ENCODE measurements around the gene ELK1. TPM values are rescaled to one million over a fixed set of nuclear protein-coding genes. Genes with fewer than 3 reads are reported as not detected.
"Not testable (repeated sequence)": the region's sequence is repeated elsewhere in the genome, so short reads cannot be mapped to it uniquely, and the experiment has no call there.

Gene ELK1, protein sequence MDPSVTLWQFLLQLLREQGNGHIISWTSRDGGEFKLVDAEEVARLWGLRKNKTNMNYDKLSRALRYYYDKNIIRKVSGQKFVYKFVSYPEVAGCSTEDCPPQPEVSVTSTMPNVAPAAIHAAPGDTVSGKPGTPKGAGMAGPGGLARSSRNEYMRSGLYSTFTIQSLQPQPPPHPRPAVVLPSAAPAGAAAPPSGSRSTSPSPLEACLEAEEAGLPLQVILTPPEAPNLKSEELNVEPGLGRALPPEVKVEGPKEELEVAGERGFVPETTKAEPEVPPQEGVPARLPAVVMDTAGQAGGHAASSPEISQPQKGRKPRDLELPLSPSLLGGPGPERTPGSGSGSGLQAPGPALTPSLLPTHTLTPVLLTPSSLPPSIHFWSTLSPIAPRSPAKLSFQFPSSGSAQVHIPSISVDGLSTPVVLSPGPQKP
- polyA plus RNA-seq = 22.4 TPM
- long read RNA-seq, donor 1, partial matches to known transcripts = 0 of 4 reads
- long read RNA-seq, donor 1, other reads (novel, unspliced or antisense) = 0 of 4 reads
- long read RNA-seq, donor 2, partial matches to known transcripts = 0 of 5 reads
- long read RNA-seq, donor 2, other reads (novel, unspliced or antisense) = 0 of 5 reads
- long read RNA-seq, donor 3, partial matches to known transcripts = 12 of 14 reads
- long read RNA-seq, donor 3, other reads (novel, unspliced or antisense) = 0 of 14 reads
- long read RNA-seq, donor 4, partial matches to known transcripts = 0 of 1 reads
- long read RNA-seq, donor 4, other reads (novel, unspliced or antisense) = 0 of 1 reads
- long read RNA-seq, donor 5, partial matches to known transcripts = 0 of 2 reads
- long read RNA-seq, donor 5, other reads (novel, unspliced or antisense) = 0 of 2 reads
- long read RNA-seq, donor 6, partial matches to known transcripts = 6 of 11 reads
- long read RNA-seq, donor 6, other reads (novel, unspliced or antisense) = 0 of 11 reads
- long read RNA-seq, donor 7 = 0 reads
- long read RNA-seq, donor 8, partial matches to known transcripts = 0 of 2 reads
- long read RNA-seq, donor 8, other reads (novel, unspliced or antisense) = 0 of 2 reads
- long read RNA-seq, donor 9, partial matches to known transcripts = 0 of 1 reads
- long read RNA-seq, donor 9, other reads (novel, unspliced or antisense) = 0 of 1 reads
- long read RNA-seq, donor 10, partial matches to known transcripts = 5 of 7 reads
- long read RNA-seq, donor 10, other reads (novel, unspliced or antisense) = 0 of 7 reads
- long read RNA-seq, donor 11, partial matches to known transcripts = 0 of 4 reads
- long read RNA-seq, donor 11, other reads (novel, unspliced or antisense) = 0 of 4 reads

DNA sequence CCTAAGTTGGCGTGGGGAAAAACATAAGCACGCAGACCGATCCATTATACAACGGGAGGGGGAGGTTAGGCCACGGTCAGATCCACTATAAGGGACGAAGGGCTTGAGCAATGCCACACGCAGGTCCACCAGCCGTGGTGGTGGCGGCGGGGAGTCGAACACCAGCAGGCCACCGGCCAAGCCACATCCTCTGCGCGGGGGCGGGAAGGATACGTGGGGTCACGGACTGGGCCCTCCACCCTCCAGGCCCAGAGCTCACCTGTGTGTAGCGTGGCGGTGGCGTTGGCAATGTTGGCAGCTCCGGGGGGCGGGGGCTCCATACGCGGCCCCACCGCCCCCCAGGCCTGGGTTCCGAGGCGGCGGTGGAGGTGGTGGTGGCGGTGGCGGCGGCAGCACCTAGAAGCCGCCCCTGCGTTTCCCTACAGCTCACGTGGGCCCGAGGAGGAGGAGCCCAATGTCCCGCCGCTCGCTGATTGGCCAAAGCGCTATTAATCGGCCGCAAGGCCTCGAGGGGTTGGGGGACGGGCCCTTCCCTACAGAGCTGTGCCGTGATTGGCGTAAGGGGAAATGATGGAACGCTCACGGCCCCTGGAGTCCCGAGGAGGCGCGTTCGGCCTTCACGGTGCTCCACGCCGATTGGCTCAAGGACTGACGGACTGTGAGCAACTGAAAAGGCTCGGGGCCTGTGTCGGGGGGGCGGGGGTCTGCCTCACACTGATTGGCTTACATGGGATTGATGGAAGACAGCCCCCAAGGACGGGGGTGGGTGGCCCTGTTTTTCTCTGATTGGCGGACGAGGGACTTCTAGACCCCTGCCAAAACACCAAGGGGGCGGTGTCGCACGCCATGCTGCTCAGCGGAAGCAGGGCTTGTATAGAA lies at the start of gene ELK1:
ELK1 (minus strand) TSS at position 400 of the 879 bp plus-strand sequence. CDS start 9,122 bp downstream, outside the sequence.
- WGBS (ENCODE audit: insufficient coverage, low lambda C conversion rate) = no CpG with 5 or more reads among the region's 65 CpGs
- H3K4me3 ChIP-seq (ENCODE audit: low read length) = peak within 1 kb of the TSS; percentile 90
- no peaks in the 10 kb centered on the region for H3K27me3 ChIP-seq (ENCODE audit: control insufficient read depth, insufficient read depth, low read length)
- peaks cover 17% of the 10 kb centered on the region for H3K36me3 ChIP-seq (ENCODE audit: control insufficient read depth, insufficient read depth, low read length)
- DNase-seq = peak; percentile 96 to 97
- H3K4me1 ChIP-seq (ENCODE audit: control insufficient read depth, insufficient read depth, low read length) = peaks cover 14% of the 10 kb centered on the region
- H3K9me3 ChIP-seq (ENCODE audit: control insufficient read depth, low read depth, low read length) = no peaks in the 10 kb centered on the region
- H3K27ac ChIP-seq (ENCODE audit: low read length) = peak within 1 kb of the TSS; percentile 86

DNA sequence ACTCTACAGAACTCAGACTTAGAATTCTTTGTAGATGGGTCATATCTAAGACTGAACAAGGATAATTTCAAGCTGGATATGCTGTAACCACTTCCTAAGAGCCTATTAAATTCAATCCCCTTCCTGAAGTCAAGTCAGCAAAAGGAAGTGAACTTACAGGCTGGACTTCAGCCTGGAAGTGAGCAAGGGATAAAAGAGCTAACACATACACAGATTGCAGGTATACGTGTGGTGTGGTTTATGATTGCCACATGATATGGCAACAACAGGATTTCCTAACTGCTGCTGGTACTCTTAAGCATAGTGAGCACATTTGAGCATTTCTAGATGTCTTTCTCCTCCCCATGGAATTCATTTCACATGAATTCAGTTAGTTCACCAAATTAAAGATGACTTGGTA lies 46.8 kb upstream of the ELK1 start:
- H3K9me3 ChIP-seq (ENCODE audit: control insufficient read depth, low read depth, low read length) = peaks cover 2% of the 10 kb centered on the region
- no peak overlapping the region for H3K4me3 ChIP-seq (ENCODE audit: low read length)
- peak; percentile 72 to 77 for DNase-seq
- H3K27ac ChIP-seq (ENCODE audit: low read length) = peak overlapping the region; percentile 64
- WGBS (ENCODE audit: insufficient coverage, low lambda C conversion rate) = no CpG with 5 or more reads among the region's 1 CpG
- H3K27me3 ChIP-seq (ENCODE audit: control insufficient read depth, insufficient read depth, low read length) = no peaks in the 10 kb centered on the region
- H3K4me1 ChIP-seq (ENCODE audit: control insufficient read depth, insufficient read depth, low read length) = no peaks in the 10 kb centered on the region
- no peaks in the 10 kb centered on the region for H3K36me3 ChIP-seq (ENCODE audit: control insufficient read depth, insufficient read depth, low read length)

DNA sequence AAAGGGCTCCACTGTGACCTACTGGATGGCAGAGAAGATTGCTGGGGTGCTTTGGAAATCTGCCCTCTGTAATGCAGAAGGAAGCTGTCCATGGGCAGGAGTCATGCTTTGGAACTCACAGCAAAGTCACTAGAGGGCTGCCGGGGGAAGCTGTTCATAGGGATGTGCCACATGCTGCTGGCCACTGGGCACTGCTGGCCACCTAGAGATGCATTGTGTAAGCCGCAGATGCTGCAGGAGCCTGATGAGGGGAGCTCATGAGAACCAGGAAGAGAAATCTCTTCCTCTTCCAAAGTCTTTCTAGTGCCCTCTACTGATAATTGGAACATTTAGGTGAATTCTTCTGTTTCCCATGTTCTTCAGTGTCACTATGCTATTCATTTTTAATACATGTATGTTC lies 39.8 kb upstream of the ELK1 start:
- no peak overlapping the region for H3K4me3 ChIP-seq (ENCODE audit: low read length)
- H3K9me3 ChIP-seq (ENCODE audit: control insufficient read depth, low read depth, low read length) = no peaks in the 10 kb centered on the region
- no peaks in the 10 kb centered on the region for H3K27me3 ChIP-seq (ENCODE audit: control insufficient read depth, insufficient read depth, low read length)
- no peak for DNase-seq
- WGBS (ENCODE audit: insufficient coverage, low lambda C conversion rate) = no CpG with 5 or more reads among the region's 2 CpGs
- no peaks in the 10 kb centered on the region for H3K4me1 ChIP-seq (ENCODE audit: control insufficient read depth, insufficient read depth, low read length)
- H3K27ac ChIP-seq (ENCODE audit: low read length) = no peak overlapping the region
- no peaks in the 10 kb centered on the region for H3K36me3 ChIP-seq (ENCODE audit: control insufficient read depth, insufficient read depth, low read length)

DNA sequence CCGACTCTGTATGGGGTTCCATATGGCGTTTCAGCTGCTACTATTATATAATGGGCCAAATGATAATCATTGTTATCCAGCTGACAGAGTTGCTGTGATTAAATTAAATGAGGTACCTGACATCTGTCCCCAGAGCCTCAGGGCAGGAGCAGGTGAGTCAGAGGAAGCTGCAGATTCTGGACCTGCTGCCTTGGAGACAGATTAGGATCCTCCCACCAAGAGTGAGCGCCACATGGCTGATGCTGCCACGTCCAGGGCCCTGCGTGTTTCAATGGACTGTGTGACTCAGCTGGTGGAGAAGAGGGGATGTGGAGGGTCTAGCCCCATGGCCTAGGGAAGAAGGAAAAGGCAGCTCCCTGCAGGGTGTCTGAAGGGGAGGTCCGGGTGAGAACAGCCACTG lies 36.9 kb upstream of the ELK1 start:
- no CpG with 5 or more reads among the region's 6 CpGs for WGBS (ENCODE audit: insufficient coverage, low lambda C conversion rate)
- no peak for DNase-seq
- Histone ChIP-seq H3K27me3 (ENCODE audit: control insufficient read depth, insufficient read depth, low read length) (no peaks in the 10 kb centered on the region), H3K27ac (ENCODE audit: low read length) (no peak overlapping the region), H3K4me3 (ENCODE audit: low read length) (no peak overlapping the region), H3K4me1 (ENCODE audit: control insufficient read depth, insufficient read depth, low read length) (no peaks in the 10 kb centered on the region), H3K36me3 (ENCODE audit: control insufficient read depth, insufficient read depth, low read length) (no peaks in the 10 kb centered on the region), H3K9me3 (ENCODE audit: control insufficient read depth, low read depth, low read length) (no peaks in the 10 kb centered on the region)

DNA sequence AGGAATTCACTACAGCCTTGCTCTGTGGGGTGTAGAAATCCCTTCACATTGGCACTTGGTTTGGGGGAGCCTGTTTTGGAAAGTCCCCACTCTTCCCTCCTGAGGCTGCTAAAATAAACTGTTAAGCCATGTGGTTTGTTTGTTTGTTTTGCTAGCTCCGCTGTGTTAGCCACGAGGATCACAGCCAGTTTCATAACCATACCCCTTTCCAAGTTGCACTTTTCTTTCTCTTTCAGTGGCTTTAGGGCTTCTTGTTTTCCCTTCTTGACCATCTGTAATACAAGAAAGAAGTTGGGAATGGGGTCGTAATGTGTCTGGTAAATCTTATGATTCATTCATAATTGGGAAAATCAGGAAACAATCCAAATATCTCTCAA lies 33.5 kb upstream of the ELK1 start:
- WGBS (ENCODE audit: insufficient coverage, low lambda C conversion rate) = 40% methylated on average over 1 of the region's 3 CpGs
- H3K36me3 ChIP-seq (ENCODE audit: control insufficient read depth, insufficient read depth, low read length) = no peaks in the 10 kb centered on the region
- H3K4me3 ChIP-seq (ENCODE audit: low read length) = no peak overlapping the region
- DNase-seq = no peak
- no peaks in the 10 kb centered on the region for H3K4me1 ChIP-seq (ENCODE audit: control insufficient read depth, insufficient read depth, low read length)
- H3K27me3 ChIP-seq (ENCODE audit: control insufficient read depth, insufficient read depth, low read length) = no peaks in the 10 kb centered on the region
- no peak overlapping the region for H3K27ac ChIP-seq (ENCODE audit: low read length)
- no peaks in the 10 kb centered on the region for H3K9me3 ChIP-seq (ENCODE audit: control insufficient read depth, low read depth, low read length)

DNA sequence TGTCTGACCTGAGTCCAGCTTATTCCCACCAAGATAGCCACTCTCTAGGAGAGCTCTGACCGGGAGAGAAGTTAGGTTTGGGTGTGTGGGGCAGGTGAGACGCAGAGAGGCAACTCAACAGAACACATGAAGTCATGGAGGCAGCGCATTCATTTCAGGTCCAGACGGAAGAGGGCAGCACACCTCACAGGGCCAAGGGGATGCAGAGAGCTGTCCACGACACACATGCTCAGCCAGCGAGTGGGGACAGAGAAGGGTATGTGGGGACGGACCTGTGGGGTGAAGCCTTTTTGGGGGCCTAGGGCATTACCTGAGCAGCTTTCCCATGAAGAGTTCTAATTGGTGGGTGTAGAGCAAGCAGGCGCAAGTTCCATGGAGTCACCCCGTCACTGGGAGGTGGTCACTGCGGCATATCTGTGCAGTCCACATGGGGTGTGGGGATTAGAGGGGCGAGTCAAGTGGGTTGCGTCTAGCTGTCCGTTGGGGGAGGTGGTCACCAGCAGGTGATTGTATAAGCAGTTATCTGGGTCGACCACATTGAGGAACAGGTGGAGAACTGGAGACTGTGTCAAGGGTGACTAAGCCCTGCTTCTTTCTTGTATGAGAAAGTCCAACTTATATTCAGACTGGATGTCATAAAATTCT lies 32.9 kb upstream of the ELK1 start:
- no CpG with 5 or more reads among the region's 14 CpGs for WGBS (ENCODE audit: insufficient coverage, low lambda C conversion rate)
- DNase-seq = no peak
- H3K9me3 ChIP-seq (ENCODE audit: control insufficient read depth, low read depth, low read length) = no peaks in the 10 kb centered on the region
- H3K4me1 ChIP-seq (ENCODE audit: control insufficient read depth, insufficient read depth, low read length) = no peaks in the 10 kb centered on the region
- H3K36me3 ChIP-seq (ENCODE audit: control insufficient read depth, insufficient read depth, low read length) = no peaks in the 10 kb centered on the region
- H3K4me3 ChIP-seq (ENCODE audit: low read length) = no peak overlapping the region
- no peaks in the 10 kb centered on the region for H3K27me3 ChIP-seq (ENCODE audit: control insufficient read depth, insufficient read depth, low read length)
- H3K27ac ChIP-seq (ENCODE audit: low read length) = no peak overlapping the region

DNA sequence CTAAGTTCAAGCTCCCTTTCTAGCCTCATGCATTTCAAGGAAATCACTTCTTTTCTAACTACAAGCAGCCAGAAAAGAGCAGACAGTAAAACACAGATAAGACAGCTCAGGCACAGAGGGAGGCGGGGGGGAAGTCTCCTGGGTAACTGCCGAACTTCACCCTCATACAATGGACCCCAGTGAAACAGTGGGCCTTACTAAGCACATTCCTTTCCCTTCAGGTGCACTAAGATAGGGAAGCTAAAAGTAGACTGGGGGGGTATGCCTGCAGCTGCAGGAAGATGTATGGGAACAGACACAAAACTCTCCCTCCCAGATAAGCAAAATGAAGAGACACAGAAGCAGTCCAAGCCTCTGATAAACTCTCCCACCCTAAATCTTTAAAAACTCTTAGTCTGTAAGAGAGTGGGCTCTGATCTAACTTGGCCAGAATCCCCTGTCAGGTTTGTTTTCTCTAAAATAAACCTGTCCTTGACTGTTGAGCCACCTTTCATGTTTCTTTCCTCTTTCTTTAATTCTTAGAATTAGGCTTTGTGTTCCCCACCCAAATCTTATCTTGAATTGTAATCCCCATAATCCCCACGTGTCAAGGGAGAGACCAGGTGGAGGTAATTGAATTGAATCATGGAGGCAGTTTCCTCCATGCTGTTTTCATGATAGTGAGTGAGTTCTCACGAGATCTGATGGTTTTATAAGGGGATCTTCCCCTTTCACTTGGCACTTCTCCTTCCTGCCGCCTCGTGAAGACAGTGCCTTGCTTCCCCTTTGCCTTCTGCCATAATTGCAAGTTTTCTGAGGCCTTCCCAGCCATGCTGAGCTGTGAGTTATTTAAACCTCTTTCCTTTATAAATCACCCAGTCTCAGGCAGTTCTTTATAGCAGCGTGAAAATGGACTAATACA lies 25.8 kb upstream of the ELK1 start:
- not testable (repeated sequence) for H3K9me3 ChIP-seq (ENCODE audit: control insufficient read depth, low read depth, low read length); H3K4me3 ChIP-seq (ENCODE audit: low read length); H3K36me3 ChIP-seq (ENCODE audit: control insufficient read depth, insufficient read depth, low read length); H3K4me1 ChIP-seq (ENCODE audit: control insufficient read depth, insufficient read depth, low read length); H3K27me3 ChIP-seq (ENCODE audit: control insufficient read depth, insufficient read depth, low read length)
- DNase-seq = peak in 1 of 2 donors; percentile 46
- H3K27ac ChIP-seq (ENCODE audit: low read length) = peak overlapping the region; percentile 57
- no CpG with 5 or more reads among the region's 7 CpGs for WGBS (ENCODE audit: insufficient coverage, low lambda C conversion rate)

DNA sequence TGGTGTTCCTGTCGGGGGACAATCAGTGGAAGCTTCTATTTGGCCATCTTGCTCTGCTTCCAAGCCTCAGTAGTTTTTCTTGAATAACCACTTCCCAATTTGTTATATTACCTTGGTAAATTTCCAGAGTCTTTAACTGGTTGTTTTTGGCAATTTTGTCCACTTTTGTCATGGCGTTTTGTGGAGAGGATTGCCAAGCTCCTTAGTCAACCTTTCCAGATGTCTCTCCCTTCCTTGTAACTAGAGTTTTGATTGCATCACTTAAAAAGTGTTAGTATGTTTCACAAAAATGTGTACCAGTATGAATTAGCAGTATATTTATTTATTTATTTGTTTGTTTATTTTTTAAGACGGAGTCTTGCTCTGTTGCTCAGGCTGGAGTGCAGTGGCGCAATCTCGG lies 24.4 kb upstream of the ELK1 start:
- H3K27ac ChIP-seq (ENCODE audit: low read length) = no peak overlapping the region
- no CpG with 5 or more reads among the region's 5 CpGs for WGBS (ENCODE audit: insufficient coverage, low lambda C conversion rate)
- no peaks in the 10 kb centered on the region for H3K9me3 ChIP-seq (ENCODE audit: control insufficient read depth, low read depth, low read length)
- H3K4me3 ChIP-seq (ENCODE audit: low read length) = no peak overlapping the region
- no peaks in the 10 kb centered on the region for H3K27me3 ChIP-seq (ENCODE audit: control insufficient read depth, insufficient read depth, low read length)
- no peak for DNase-seq
- peaks cover 2% of the 10 kb centered on the region for H3K4me1 ChIP-seq (ENCODE audit: control insufficient read depth, insufficient read depth, low read length)
- H3K36me3 ChIP-seq (ENCODE audit: control insufficient read depth, insufficient read depth, low read length) = no peaks in the 10 kb centered on the region

Data from large intestine (tissue), 12 donors.